HCEC 1CT (cell line): ENCODE data around the gene PSD4.

ENCODE experiments used
- DNase-seq: peaks from one replicate; pipeline ENCODE4 v3.0.0-alpha.2; 2017

PSD4 gene

DNA sequence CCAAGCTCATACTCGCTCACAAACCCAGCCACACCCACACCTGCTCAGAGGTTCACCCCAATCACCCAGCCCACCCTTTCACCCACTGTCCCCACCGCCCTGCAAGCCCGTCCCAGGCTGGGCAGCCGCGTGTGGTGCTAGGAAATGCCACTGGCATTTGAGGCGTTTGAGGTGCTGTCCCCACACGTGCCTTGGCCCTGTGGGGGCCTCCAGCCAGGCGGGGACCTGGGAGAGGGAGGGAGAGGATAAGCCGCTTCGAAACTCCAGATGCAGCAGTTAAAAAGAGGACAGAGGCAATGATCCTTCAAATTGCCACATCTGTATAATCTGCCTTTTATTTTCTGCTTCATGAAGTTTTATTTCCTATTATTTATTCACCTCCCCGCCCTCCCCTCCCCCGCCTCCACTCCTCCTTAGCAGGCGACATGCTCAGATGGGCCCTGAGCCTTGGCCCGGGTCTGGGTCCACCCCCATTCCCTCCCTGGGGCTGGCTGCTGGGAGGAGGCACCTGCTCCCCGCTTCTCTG is 35.9 kb downstream of the PSD4 start:
- DNase-seq, result no peak

DNA sequence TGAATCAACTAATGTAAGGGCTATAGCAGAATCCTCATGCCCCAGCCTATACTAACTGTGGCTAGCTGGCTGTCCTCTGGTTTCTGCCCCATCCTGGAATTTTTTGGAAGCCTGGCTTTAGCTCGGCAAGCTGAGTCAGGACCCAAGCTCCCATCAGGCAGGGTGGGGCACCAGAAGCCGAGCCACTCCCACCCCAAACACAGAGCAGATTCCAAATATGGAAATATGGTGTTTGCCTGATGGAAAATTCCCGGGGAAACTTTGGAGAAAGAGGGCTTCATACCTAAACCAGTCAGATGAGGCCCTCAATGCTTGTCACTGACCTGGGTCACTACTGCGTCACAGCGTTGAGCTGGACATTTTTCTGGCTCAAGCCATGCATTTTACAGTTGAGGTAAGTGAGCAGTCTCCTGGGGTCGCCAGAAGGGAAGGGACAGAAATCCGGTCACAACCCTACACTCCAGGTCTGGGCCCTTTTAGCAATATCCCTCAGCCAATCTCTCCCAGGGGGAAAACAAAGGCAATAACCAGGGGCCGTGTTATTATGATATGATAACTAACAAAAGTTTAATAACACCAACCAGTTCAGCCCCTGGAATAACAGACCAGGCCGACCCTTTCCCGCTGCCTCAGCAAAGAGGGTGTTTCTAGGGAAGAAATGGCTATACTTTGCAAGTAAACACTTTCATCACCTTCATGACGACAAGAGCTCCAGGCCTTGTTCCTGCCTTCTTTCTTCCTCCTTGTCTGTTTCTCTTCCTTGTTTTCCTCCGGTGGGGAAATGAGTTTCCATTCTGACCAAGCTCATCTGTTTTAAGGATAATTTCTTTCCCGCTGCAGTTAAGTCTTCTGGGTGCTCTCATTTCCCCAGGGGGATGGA is 37.7 kb downstream of the PSD4 start:
- peak; percentile 93 for DNase-seq

DNA sequence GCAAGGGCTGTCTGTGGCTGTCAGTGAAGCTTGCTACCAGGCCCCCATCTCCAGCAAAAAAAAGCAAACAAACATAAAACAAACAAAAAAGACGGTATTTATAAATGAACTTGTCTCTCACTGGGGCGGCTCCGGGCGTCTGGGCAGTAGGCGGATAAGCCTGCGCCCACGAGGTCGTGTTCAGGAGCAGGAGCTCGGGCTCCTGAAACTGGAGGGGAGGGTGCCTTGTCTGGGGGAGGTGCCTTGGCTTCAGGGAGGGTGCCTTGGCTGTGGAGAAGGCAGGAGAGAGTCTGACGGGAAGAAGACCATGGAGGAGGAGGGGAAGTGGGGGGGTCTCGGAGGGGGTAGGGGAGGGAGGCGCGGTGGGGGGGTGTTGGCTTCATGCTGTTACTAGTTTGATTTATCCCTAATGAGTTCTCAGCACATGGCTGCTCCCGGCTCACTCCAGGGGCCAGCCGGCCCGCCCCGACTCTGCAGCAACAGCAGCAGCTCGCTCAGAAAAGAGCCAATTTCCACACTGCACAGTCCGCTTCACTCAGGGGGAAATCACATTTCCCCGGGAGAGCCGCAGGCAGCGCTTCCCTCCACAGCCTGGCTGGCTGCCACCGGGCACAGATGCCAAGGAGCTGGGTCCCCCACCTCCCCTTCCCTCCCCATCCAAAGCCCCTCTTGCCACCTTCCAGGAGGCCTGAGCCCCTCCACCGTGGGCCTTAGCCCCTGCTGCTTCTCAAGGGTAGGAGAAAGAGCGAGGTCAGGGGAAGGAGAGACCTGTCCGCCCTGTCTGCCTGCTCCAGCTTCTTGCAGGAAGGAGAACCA is 38.7 kb downstream of the PSD4 start:
- no peak for DNase-seq

DNA sequence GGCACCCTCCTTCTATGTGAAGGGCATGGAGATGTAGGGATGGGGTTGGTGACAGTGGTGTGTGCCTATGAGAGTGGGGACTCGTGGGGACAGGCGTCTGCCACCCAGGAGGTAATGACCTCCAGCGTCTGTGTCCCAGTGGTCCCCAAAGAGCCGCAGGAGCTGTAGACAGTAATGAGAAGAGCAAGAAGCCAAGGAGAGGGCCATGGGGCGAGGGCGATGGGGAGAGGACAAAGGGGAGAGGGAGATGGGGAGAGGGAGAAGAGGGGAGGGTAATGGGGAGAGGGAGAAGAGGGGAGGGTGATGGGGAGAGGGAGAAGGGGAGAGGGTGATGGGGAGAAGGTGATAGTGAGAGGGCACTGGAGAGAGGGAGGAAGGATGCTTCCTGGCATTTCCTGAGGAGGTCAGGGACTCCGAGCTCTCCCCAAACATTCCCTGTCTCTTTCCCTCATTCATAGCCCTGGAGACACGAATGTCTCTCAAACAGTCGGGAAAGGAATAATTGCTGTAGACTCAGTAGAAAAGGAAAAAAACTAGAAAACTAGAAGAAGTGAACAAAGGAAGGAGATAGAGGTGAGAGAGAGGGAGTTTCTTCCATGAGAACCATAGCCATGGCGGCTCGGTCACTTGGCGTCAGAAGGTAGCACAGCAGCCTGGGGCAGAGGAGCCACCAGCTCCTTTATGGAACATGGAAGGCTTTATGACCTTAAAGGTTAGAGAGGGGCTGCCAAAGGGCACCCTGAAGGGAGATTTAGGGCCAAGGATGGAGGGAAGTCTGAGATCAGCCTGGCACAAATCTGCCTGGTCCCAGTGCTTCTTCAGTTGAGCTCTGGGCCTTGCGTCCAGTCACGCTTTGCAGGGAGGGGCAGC is 39.5 kb downstream of the PSD4 start:
- no peak for DNase-seq

DNA sequence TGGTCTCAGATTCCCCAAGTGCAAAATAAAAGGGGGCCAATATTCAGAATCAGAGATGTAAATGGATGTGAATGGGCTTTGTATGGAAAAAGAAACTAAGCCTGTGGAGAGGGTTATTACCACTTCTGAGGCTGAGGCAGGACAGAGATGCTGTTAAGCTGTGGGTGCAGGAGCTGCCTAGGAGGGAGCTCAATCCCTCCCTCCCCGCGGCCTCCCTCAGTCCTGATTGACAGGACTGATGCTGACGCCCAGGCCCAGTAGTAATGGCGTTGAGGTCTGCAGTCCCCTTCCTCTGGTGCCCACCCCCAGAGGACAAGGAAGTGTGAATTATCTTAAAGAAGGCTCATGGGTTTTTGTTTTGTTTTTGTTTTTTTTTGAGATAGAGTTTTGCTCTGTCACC is 40.4 kb downstream of the PSD4 start:
- no peak for DNase-seq

GRCh38 chr2:113215056-113215455 is 41.3 kb downstream of the PSD4 start:
- DNase-seq, result no peak

GRCh38 chr2:113216321-113216720 is 42.5 kb downstream of the PSD4 start:
- no peak for DNase-seq

GRCh38 chr2:113216891-113217454 is 43.2 kb downstream of the PSD4 start:
- DNase-seq, result no peak

DNA sequence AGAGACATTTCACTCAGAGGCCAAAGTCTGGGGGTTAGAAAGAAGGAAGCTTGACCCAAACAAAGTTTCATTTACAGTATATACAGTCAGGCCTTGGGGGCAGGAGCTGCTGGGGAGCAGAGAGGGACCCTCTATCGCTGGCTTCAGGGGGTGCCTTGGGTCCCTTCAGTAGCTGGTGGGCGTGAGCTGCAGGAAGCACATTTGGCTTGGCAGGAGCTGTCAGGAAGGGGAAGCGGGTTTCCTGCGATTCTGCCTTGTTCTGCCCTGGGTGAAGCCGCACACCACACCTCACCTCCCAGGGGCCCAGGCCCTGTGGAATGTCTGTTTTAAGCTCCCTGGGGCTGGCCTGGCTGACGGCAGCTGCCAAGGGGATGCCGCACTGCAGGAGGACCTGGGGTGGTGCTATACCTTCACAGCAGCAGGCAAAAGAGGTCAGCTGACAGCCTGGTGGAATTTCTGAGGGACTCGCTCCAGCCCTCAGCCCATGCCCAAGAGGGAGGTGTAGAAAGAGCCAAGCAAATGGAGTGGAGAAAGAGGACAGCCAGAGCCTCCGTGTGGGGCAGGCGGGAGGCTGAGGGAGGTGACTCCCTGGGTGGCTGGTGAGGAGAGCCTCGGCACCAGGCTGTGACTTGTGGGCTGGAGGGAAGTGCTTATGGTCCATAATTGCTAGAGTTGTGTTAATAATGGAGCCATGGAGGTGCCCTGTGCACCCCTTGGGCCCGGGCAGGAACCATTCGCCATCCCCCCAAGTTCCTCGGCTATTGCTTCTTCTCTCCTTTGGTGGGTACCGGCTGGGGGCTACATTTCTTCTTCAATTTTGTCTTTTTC is 43.9 kb downstream of the PSD4 start:
- DNase-seq, result no peak

DNA sequence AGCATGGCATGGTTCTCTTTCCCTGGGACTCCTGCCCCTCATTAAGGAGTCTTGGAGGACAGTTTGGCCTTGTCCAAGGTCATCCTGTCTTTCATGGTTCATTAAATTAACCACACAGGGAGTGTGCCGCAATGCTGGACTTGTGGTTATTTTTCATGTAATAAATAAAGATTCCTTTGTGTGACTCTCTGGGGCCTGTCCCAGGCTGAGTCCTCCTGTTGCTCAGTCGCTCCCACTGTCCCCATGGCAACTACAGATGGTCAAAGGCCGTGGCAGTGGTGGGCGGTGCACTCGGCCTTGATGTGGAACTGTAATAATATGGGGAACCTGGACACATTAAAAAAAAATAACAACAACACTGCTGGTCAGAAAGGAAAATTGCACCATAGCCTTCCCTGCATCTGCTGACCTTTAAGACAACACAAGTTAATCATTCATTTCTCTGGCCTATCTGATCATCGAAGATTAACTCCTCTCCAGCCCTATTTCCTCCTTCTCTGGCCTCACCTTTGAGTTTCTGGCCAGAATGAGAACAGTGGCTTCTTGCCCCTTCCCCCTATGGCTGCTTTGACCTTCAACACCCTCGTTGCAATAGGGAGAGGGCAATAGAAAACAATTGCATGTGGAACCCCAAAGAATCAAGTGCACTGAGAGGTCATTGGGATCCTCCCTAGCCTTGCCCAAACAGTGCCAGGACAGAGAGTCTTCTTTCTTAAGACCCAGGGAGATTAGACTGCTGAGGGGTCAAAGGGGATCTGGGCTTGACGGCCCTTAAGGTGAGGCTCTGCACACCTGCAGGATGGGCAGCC is 44.7 kb downstream of the PSD4 start:
- DNase-seq, result no peak

DNA sequence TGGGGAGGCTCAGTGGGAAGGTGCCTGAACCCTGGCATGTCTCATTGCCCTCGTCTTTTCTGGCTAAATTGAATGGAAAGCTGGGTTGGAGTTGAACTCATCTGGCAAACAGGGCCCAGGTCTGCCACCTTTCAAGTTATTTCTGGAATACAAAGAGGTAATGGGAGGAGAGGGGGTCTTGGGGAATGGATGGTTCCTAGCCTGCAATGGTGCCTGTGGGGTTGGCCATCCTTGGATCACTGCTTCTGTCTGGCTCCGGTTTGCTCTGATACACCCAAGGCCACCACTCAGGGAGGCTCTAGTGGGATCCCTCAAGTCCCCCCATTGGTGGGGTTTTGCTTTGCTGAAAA is 45.3 kb downstream of the PSD4 start:
- no peak for DNase-seq

DNA sequence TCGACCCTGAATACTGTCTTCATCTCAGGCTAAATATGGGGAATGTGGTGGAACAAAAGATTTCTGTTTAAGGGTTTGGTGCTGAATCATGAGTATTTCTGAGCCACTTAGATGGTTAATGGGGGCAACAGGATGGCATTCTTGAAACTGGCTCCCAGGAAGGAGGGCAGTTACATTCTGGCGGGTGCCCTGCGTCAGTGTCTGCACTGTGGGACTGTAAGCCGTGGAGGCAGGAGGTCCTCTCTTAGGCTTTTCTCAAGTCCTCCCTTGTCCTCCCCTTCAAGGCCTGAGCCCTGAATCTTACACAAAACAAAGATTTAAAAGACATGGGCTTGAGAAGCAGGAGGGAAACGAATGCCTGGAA is 45.7 kb downstream of the PSD4 start:
- no peak for DNase-seq

- DNase-seq, result peak; percentile 37
Measured at GRCh38 chr2:113219889-113220641, 46.3 kb downstream of the PSD4 start.

- no peak for DNase-seq
Measured at GRCh38 chr2:113220970-113221708, 47.4 kb downstream of the PSD4 start.

DNA sequence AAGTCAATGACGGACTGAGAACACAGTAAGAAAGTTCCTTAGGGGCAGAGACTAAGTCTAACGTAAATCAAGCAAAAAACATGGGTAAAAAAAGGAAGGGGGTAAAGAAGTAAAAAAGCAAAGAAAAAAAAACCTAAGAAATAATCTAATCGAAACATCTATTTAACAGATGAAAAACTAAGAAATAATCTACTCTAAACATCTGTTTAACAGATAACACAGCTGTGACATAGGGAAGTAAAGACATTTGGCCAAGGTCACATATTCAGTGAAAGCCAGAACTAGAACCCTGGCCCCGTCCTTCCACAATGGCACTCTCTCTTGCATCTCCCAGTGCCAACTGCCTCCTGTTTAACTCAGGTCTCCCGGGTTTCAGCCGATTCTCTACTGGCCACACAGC is 48.1 kb downstream of the PSD4 start:
- no peak for DNase-seq

- no peak for DNase-seq
Measured at GRCh38 chr2:113223813-113224212, 50.0 kb downstream of the PSD4 start.

DNA sequence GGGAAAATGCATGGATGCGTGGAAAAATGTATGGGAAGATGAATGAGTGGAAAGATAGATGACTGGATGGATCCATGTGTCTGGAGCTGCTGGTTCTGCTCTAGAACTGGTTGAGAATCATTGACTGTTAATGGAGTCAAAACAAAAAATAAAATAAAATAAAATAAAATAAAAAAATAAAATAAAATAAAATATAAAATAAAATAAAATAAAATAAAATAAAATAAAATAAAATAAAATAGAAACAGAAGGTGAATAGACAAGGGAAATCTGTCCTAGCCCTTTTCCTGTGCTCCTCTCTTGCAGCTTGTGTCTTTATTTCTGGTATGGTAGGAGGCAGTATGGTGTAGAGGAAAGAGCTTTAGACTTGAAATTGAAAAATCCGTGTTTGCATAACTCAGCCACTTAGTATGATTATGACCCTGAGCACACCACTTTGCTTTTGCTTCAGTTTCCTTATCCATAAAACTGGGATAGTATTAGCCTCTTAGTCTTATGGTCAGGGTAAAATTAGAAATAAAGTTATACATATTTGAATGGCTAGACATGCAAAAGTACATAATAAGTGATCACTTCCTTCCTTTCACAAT is 51.0 kb downstream of the PSD4 start:
- DNase-seq, result no peak

DNA sequence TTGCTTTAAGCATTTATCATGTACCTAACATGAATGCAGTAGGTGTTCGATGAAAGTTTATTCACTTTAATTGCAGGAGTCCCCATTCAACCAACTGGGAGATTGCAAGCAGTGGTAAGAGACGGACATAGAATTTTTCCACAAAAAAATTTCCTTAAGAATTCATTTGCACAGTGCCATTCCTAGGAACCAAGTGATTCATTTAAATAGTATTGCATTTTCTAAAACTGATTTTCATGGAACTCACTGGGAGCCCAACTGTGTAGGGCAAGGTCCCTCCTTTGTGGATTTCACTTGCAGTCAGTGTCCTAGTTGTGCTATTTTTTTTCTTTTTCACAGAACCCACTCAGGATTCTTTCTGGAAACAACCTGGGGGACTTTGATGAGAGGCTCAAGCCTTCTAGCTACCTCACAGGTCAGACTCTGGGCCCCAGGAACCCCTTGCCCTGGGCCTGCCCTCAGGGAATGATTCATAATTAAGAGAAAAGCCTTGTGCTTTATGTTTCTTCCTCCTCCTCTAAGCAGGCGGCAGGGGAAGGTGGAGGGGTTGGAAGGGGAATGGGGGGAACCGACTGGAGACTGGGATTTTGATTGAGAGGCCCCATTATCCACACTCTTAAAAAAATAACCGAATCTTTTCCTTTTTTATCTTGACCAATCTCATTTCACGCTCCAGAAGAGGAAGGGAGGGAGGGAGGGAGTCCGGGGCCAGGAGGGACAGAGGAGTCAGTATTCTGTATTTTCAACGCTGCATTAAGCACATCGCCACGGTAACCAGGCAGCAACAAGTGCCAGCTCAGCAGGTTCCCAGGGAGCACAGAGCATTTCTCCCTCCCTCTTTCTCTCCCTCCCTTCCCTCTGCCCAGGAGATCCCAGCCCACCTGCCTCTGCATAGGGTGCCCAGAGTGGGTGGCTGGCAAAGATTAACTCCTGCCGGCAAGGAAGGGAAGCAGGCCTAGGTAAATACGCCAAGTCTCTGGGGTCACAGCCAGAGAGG is 51.8 kb downstream of the PSD4 start:
- DNase-seq, result no peak
